Gastroesophageal sphincter (tissue), 4 donors: ENCODE measurements around the gene PRKG2. TPM values are rescaled to one million over a fixed set of nuclear protein-coding genes. Genes with fewer than 3 reads are reported as not detected.

Source experiments
- ATAC-seq: fragments of 150-250 bp; one replicate; pipeline ENCODE4 v1.9.1; 2016; ENCODE audit warnings: mild to moderate bottlenecking, moderate library complexity
- H3K27ac ChIP-seq, 4 donors: fragments of 200-600 bp; sonication (generic) in 3 of 4; 1 replicate in 3 of 4; 2 replicates in 1 of 4; pipeline ENCODE4 v1.5.1; 2016 to 2019
- H3K27me3 ChIP-seq: fragments of 200-600 bp; sonication (generic); one replicate; pipeline ENCODE4 v1.5.1; 2019
- H3K36me3 ChIP-seq, 2 donors: fragments of 200-600 bp; sonication (generic); one replicate each; pipeline ENCODE4 v1.5.1; 2019; ENCODE audit warnings: control low read depth in 1 of 2
- H3K4me1 ChIP-seq, 3 donors: fragments of 200-600 bp; sonication (generic); 1 replicate in 2 of 3; 2 replicates in 1 of 3; pipeline ENCODE4 v1.5.1; 2016 to 2019; ENCODE audit warnings: control low read depth in 2 of 3
- H3K4me3 ChIP-seq, 2 donors: fragments of 200-600 bp; sonication (generic); one replicate each; pipeline ENCODE4 v1.5.1; 2019; ENCODE audit warnings: mild to moderate bottlenecking in 1 of 2, moderate library complexity in 1 of 2
- H3K9me3 ChIP-seq, 3 donors: fragments of 200-600 bp; sonication (generic); one replicate each; pipeline ENCODE4 v1.5.1; 2017 to 2019; ENCODE audit warnings: control low read depth in 2 of 3
- CTCF ChIP-seq, 4 experiments: fragments of 200-600 bp in 2 of 4; fragments of 450-650 bp in 2 of 4; sonication (generic) in 1 of 4; IDR thresholded peaks; one replicate each; pipeline ENCODE4 v1.5.1; 2017 to 2019; ENCODE audit warnings: antibody characterized with exemption in 4 of 4, mild to moderate bottlenecking in 2 of 4, moderate library complexity in 2 of 4
- EP300 ChIP-seq: sonication (generic); formaldehyde crosslinking; IDR thresholded peaks from one replicate; pipeline ENCODE4 v1.6.1; 2017; ENCODE audit warnings: antibody characterized with exemption, mild to moderate bottlenecking
- POLR2A ChIP-seq, 2 donors: fragments of 450-650 bp; IDR thresholded peaks; one replicate each; pipeline ENCODE4 v1.6.1; 2017; ENCODE audit warnings: antibody characterized with exemption in 2 of 2, mild to moderate bottlenecking in 2 of 2, moderate library complexity in 1 of 2
- POLR2AphosphoS5 ChIP-seq: sonication (generic); formaldehyde crosslinking; IDR thresholded peaks from one replicate; pipeline ENCODE4 v1.6.1; 2017; ENCODE audit warnings: antibody characterized with exemption
- WGBS, 2 donors: methylation state at CpG; one replicate each; pipeline ENCODE4 v1.1.5; 2018; ENCODE audit warnings: low coverage in 1 of 2; 5-methylcytosine and 5-hydroxymethylcytosine counted together
- total RNA-seq, 4 donors: library from RNA; depleted of rRNA; stranded (reverse); fragments of >200 nt; gene quantifications; one replicate each; pipeline ENCODE4 v1.1.0, GENCODE V29; 2016

The PRKG2 gene
- total RNA-seq, 4 donors from 2014 or later = 3.9 to 24.9 (median 13.6) TPM

GRCh38 chr4:81049907-81050306 lies 165.1 kb downstream of the PRKG2 start:
- TF ChIP-seq CTCF (IDR thresholded peaks at IDR 0.05) (no peak), POLR2AphosphoS5 (peak; percentile 16)
- peak overlapping the region; percentile 61 to 82 (median 76) for H3K27ac ChIP-seq
- H3K4me3 ChIP-seq = no peak overlapping the region
- H3K4me1 ChIP-seq = peaks cover 11 to 53% (median 12%) of the 10 kb centered on the region in 3 donors
- no peaks in the 10 kb centered on the region for H3K27me3 ChIP-seq
- no peaks in the 10 kb centered on the region for H3K9me3 ChIP-seq
- peak; percentile 52 for ATAC-seq
- H3K36me3 ChIP-seq = peaks cover 0 to 3% of the 10 kb centered on the region in 2 donors
- WGBS, 2 donors = 0 to 13% methylated on average over 3 of the region's 3 CpGs

- H3K4me3 ChIP-seq = no peak overlapping the region
These were observed 165.7 kb downstream of the PRKG2 start for GRCh38 chr4:81049330-81049729.

GRCh38 chr4:81042578-81043365 lies 172.2 kb downstream of the PRKG2 start:
- Histone ChIP-seq H3K4me1 (peaks cover 0 to 20% (median 0%) of the 10 kb centered on the region in 3 donors), H3K27ac (no peak overlapping the region)
- WGBS, 2 donors = 81 to 87% methylated on average over 5 of the region's 5 CpGs

More at GRCh38 chr4:81049330-81049729, 165.7 kb downstream of the PRKG2 start:
- peak overlapping the region; percentile 61 to 82 (median 76) for H3K27ac ChIP-seq
- WGBS, 2 donors = 6 to 31% methylated on average over 3 to 4 of the region's 4 CpGs
- no peaks in the 10 kb centered on the region for H3K9me3 ChIP-seq
- peaks cover 11 to 53% (median 12%) of the 10 kb centered on the region in 3 donors for H3K4me1 ChIP-seq
- peaks cover 0 to 3% of the 10 kb centered on the region in 2 donors for H3K36me3 ChIP-seq
- no peaks in the 10 kb centered on the region for H3K27me3 ChIP-seq
- no peak for TF ChIP-seq EP300
- no peak for TF ChIP-seq CTCF (IDR thresholded peaks at IDR 0.05)
- TF ChIP-seq POLR2A (IDR thresholded peaks at IDR 0.05) = no peak
- TF ChIP-seq POLR2AphosphoS5 = peak; percentile 3
- peak; percentile 76 for ATAC-seq

GRCh38 chr4:81040012-81040659 lies 174.9 kb downstream of the PRKG2 start:
- peaks cover 0 to 15% (median 0%) of the 10 kb centered on the region in 3 donors for H3K4me1 ChIP-seq
- H3K27me3 ChIP-seq = no peaks in the 10 kb centered on the region
- H3K27ac ChIP-seq = peak overlapping the region in 1 of 4 donors; percentile 16
- H3K36me3 ChIP-seq = no peaks in the 10 kb centered on the region
- no peak for TF ChIP-seq POLR2A (IDR thresholded peaks at IDR 0.05)
- peak; percentile 60 to 66 (median 62) for TF ChIP-seq CTCF (IDR thresholded peaks at IDR 0.05)
- no peak for TF ChIP-seq EP300
- no peaks in the 10 kb centered on the region for H3K9me3 ChIP-seq
- 8 to 13% methylated on average over 4 of the region's 4 CpGs for WGBS, 2 donors
- ATAC-seq = no peak
- no peak overlapping the region for H3K4me3 ChIP-seq

More at GRCh38 chr4:81042578-81043365, 172.2 kb downstream of the PRKG2 start:
- ATAC-seq = peak; percentile 53
- Histone ChIP-seq H3K36me3 (peaks cover 0 to 3% of the 10 kb centered on the region in 2 donors), H3K27me3 (no peaks in the 10 kb centered on the region), H3K9me3 (no peaks in the 10 kb centered on the region), H3K4me3 (no peak overlapping the region)
- TF ChIP-seq EP300 (no peak), CTCF (IDR thresholded peaks at IDR 0.05) (no peak)
